Medulla oblongata (tissue), 1 donor: ENCODE results near the gene VENTX.

ENCODE experiments used
- DNase-seq: peaks from one replicate; pipeline ENCODE4 v3.0.0-alpha.2; 2015; ENCODE audit errors: extremely low spot score

VENTX gene

GRCh38 chr10:133201948-133202725, 35.5 kb upstream of the VENTX start:
- no peak for DNase-seq

DNA sequence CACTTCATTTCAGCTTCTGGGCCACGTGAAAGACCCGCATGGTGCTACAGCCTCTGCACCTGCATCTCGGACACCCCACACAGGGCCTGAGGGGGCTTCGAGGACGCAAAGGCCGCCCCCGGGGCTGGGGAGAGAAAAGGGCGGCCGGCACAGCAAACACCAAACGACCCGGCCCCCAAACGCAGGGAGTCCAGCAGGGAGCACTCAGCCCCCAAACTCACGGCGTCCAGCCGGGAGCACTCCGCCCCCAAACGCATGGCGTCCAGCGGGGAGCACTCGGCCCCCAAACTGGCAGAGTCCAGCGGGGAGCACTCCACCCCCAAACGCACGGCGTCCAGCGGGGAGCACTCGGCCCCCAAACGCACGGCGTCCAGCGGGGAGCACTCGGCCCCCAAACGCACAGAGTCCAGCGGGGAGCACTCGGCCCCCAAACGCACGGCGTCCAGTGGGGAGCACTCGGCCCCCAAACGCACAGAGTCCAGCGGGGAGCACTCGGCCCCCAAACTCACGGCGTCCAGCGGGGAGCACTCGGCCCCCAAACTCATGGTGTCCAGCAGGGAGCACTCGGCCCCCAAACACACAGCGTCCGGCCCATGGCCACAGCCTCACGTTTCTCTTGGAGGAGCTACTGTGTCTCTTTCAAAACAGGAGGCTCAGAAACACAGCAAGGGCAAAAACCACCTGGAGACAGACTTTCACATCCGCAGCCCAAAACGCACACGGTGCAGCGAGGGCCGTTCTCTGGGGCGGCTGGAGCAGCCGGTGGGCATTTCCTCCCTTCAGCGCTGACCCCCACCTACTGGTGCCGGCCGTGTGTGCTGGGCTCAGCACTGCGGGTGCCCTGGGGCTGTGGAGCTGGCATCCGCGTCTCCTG, 34.6 kb upstream of the VENTX start:
- no peak for DNase-seq

GRCh38 chr10:133203652-133204195, 33.9 kb upstream of the VENTX start:
- no peak for DNase-seq

GRCh38 chr10:133204226-133205015, 33.2 kb upstream of the VENTX start:
- no peak for DNase-seq

- no peak for DNase-seq
Observed at GRCh38 chr10:133205146-133205545, 32.5 kb upstream of the VENTX start.

- DNase-seq = no peak
Observed at GRCh38 chr10:133206356-133207040, 31.2 kb upstream of the VENTX start.

- DNase-seq = no peak
Observed at GRCh38 chr10:133207041-133207600, 30.5 kb upstream of the VENTX start.

GRCh38 chr10:133207627-133208026, 30.0 kb upstream of the VENTX start:
- no peak for DNase-seq

DNA sequence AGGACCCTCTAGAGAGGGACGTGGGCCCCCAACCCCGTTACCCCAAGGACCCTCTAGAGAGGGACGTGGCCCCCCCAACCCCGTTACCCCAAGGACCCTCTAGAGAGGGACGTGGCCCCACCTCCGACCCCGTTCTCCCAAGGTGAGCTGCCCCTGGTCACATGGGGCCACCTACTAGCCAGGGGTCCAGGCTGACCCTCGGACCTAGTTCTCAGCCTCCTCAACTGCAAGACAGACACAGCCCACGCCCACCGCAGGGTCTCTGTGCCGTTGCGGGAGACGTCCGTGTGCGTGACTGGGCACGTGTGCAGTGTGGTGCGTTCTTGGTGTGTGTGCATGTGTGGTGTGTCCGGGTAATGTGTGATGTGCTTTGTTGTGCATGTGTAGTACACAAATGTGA, 29.2 kb upstream of the VENTX start:
- no peak for DNase-seq

- no peak for DNase-seq
Observed at GRCh38 chr10:133209117-133209516, 28.5 kb upstream of the VENTX start.

DNA sequence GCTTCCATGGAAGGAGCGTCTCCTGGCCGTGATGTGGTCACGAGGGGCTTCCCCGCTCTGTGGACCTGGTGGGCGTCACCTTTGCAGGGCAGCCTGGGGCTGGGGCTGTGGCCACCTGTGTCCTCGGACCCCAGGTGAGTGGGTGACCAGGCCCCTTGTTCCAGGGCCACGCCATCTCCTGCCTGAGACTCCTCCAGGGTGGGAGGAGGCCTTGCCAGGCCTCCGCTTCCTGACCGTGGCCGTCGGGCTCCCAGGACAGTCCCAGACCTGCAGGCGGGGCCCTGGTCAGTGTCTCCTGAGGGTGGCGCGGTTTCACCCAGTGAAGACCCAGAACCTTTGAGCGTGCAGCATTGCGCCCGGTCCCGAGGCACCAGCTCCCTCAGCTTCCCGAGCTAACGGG, 28.0 kb upstream of the VENTX start:
- DNase-seq = no peak

DNA sequence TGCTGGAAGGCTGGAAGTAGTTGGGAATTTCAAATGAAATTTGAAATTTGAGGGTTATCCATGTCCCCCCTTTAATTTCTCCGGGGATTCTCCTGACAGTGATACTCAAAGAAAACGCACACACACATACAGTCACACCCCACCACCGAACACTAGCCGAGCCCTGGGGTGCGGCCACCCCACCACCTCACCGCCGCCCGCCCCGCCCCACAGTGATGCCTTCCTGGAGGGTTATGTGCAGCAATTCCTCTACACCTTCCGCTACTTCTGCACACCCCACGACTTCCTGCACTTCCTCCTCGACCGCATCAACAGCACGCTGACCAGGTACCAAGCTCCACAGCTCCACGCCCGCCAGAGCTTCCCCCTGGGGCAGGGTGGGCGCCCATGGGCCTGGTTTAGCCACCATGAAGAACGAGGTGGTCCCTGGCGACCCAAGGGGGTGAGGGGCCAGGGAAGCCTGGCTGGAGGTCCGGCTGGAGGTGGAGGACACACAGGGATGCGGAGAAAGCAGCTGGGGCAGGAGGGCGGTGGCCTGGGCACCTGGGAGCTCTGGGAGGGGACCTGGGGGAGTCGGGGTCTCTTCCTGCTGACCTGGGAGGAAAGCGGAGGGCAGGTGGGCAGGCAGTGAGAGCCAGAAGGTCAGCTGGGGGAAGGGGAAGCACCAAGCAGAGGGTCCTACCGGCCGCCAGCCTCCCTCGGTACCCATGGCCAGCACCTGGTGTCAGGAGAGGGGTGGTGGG, 27.1 kb upstream of the VENTX start:
- DNase-seq = no peak

GRCh38 chr10:133211141-133211830, 26.4 kb upstream of the VENTX start:
- DNase-seq = no peak

- no peak for DNase-seq
Observed at GRCh38 chr10:133211959-133212852, 25.4 kb upstream of the VENTX start.

DNA sequence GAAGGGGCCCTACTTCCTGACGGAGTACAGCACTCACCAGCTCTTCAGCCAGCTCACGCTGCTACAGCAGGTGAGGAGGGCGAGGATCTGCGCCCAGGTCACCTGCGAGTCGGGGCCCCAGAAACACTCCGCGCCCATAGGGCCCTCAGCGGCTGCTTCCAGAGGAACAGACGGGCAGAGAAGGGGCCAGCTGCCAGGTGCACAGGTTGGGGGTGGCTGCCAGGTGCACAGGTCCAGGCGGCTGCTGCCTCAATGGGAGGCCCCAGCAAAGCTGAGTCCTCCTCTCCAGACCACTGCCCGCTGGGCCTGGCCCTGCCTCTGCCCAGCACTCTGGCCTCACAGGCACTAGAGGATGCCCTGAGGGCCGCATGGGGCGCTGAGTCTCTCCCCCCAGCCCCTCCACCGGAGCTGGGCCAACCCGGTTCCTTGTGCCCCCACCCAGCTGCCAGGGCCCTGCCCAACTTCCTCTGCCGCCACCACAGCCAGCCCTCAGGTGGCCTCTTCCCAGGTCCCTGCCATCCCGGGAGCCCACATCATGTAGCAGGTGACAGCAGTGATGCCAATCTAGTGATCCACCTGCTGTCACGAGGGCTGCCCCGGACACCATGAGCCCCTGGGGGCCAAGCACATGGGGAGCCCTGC, 24.7 kb upstream of the VENTX start:
- DNase-seq = no peak

DNA sequence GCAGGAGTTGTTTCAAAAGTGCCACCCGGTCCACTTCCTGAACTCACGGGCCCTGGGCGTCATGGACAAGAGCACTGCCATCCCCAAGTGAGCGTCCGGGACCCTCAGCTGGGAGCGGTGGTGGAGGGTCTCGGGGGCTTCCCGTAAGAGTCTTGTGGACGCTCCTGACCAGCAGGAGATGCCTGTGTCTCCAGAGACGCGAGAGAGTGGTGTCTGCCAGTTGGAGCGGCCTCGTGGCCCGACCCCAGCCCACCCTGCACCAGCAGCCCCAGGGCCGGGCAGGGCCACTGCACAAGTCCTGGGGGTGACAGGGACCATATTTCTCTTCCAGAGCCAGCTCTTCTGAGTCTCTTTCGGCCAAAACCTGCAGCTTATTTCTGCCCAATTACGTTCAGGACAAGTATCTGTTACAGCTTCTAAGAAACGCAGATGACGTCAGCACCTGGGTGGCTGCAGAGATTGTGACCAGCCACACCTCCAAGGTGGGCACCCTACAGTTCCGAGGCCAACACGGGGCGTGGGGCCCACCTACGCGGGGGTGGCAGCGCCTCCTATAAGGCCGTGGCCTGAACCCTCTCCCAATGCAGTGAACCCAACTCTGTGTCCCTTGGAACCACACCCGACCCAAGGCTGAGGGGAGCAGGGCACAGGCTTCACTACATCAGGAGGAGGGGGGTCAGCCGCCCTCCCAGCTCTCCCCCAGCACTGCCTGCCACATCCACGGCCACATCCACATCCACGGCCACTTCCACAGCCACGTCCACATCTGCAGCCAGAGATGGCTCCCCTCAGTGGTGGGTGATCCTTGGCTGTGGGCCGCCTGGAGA, 23.8 kb upstream of the VENTX start:
- DNase-seq = no peak
